Measurements from ENCODE around the gene ZNF609.

The ZNF609 gene

DNA sequence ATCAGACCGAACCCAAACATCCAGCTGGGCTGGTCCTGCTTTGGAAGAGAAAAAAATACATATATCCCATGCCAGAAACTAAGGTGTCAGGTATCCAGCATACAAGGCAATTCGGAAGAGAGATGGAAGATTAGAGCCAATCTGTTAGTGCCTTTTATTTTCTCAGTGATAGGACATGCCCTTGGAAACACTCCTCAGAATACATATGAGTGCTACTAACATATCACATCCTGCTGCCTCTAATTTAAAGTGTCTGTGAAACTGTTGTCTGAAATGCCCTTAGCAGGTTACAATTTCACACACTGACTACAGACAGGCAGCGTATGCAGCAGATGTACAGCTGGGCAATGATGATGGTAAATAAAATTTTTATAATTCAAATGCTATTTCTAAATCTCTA lies 236.1 kb downstream of the ZNF609 start:
- Histone ChIP-seq H3K27me3 (ENCODE audit: control insufficient read depth, insufficient read depth, low read length) (no peaks in the 10 kb centered on the region), H3K4me1 (ENCODE audit: control insufficient read depth, insufficient read depth, low read length) (peaks cover 32% of the 10 kb centered on the region), H3K4me3 (ENCODE audit: low read depth, low read length) (no peak overlapping the region), H3K36me3 (ENCODE audit: control insufficient read depth, insufficient read depth, low read length) (peaks cover 15% of the 10 kb centered on the region), H3K9me3 (ENCODE audit: control insufficient read depth, insufficient read depth, low read length) (no peaks in the 10 kb centered on the region), H3K9ac (ENCODE audit: low read depth, low read length) (no peak overlapping the region)

DNA sequence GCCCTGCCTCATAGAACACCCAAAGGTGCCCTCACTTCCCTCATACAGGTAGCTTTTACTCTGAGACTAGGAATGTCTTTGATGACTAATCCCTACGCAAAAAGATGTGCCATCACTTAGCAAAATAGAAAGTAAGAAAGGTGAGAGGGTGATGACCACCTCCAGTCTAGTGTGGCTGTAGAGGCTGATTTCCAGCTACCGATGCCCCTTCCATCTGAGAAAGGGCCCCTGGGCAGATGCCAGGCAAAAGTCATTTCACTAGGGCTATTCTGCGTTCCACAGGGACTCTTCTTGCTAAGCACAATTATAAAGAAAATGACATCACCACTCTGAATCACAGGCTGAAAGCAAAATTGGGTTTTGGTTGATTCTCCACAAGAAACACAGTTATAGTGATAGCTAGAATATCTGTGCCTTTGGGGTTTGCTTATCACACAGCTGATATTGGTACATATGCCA lies 237.6 kb downstream of the ZNF609 start:
- Histone ChIP-seq H3K4me3 (ENCODE audit: low read depth, low read length) (no peak overlapping the region), H3K9me3 (ENCODE audit: control insufficient read depth, insufficient read depth, low read length) (no peaks in the 10 kb centered on the region), H3K4me1 (ENCODE audit: control insufficient read depth, insufficient read depth, low read length) (peaks cover 32% of the 10 kb centered on the region), H3K9ac (ENCODE audit: low read depth, low read length) (no peak overlapping the region), H3K27me3 (ENCODE audit: control insufficient read depth, insufficient read depth, low read length) (no peaks in the 10 kb centered on the region), H3K36me3 (ENCODE audit: control insufficient read depth, insufficient read depth, low read length) (peaks cover 8% of the 10 kb centered on the region)

DNA sequence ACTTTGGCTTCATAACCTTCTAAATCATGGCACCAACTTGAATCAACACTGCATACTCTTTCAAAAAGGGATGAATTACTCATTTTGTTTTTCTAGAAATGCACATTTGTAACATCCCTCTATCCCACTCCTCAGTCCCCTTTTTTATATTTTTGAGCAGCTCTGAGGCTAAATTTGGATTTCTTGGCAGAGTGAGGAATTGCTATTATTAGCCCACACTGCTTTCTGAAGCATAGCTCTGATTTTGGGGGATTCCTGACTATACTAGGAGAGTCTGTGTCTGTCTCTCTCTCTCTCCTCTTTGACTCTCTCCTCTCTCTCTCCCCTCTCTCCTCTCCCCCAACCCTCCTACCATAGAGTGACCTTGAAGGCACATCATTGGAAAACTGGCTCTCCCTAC lies 238.4 kb downstream of the ZNF609 start:
- Histone ChIP-seq H3K4me3 (ENCODE audit: low read depth, low read length) (peak overlapping the region; percentile 70), H3K4me1 (ENCODE audit: control insufficient read depth, insufficient read depth, low read length) (peaks cover 36% of the 10 kb centered on the region), H3K9me3 (ENCODE audit: control insufficient read depth, insufficient read depth, low read length) (no peaks in the 10 kb centered on the region), H3K36me3 (ENCODE audit: control insufficient read depth, insufficient read depth, low read length) (peaks cover 8% of the 10 kb centered on the region), H3K9ac (ENCODE audit: low read depth, low read length) (no peak overlapping the region), H3K27me3 (ENCODE audit: control insufficient read depth, insufficient read depth, low read length) (no peaks in the 10 kb centered on the region)

DNA sequence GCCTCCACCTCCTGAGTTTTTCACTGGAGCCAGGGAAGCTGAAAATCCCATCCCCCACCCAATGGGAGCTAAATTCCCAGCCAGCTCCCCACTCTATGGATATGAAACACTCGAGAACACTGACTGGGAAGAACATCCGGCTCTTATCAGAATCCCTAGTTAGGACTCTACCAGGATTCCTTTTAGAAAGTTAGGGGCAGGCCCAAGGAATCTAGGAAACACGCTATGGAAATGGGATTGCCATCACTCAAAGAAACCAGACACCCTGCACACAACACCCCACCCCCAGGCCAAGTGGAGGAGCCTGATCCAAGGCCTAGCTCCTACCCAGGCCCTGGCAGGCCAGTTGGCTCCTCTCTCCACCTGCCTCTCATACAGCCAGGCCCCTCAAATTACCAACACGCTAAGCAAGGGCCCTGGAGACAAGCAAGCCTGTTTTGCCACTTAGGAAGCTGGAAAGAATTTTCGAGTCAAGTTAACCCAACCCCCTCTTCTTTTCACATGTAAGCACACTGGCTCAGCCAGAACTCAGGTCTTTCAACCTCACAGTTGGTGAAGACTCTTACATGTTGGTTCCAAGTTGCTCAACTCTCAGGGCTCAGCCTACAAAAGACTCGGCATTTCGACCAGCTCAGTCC lies 239.5 kb downstream of the ZNF609 start:
- no peaks in the 10 kb centered on the region for H3K27me3 ChIP-seq (ENCODE audit: control insufficient read depth, insufficient read depth, low read length)
- H3K4me1 ChIP-seq (ENCODE audit: control insufficient read depth, insufficient read depth, low read length) = peaks cover 36% of the 10 kb centered on the region
- peaks cover 8% of the 10 kb centered on the region for H3K36me3 ChIP-seq (ENCODE audit: control insufficient read depth, insufficient read depth, low read length)
- peak overlapping the region; percentile 77 for H3K9ac ChIP-seq (ENCODE audit: low read depth, low read length)
- no peaks in the 10 kb centered on the region for H3K9me3 ChIP-seq (ENCODE audit: control insufficient read depth, insufficient read depth, low read length)
- peak overlapping the region; percentile 70 for H3K4me3 ChIP-seq (ENCODE audit: low read depth, low read length)

DNA sequence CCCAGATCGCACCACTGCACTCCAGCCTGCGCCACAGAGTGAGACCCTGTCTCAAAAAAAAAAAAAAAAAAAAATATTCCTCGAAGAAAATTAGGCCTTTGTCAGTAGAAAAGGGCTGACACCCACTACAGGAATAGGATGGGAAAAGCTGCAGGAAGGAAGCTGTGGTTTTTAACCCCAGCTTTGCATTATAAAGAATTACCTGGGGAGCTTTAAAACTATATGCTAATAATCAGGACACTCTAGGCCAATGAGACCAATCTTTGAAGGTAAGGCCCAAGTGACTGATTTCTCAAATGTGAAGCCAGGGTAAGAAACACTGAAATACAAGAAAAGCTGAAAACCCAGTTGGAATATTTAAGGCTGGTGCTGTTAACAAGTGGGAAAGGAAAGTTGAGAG lies 240.7 kb downstream of the ZNF609 start:
- H3K4me1 ChIP-seq (ENCODE audit: control insufficient read depth, insufficient read depth, low read length) = peaks cover 31% of the 10 kb centered on the region
- peaks cover 4% of the 10 kb centered on the region for H3K36me3 ChIP-seq (ENCODE audit: control insufficient read depth, insufficient read depth, low read length)
- peak overlapping the region; percentile 70 for H3K4me3 ChIP-seq (ENCODE audit: low read depth, low read length)
- peak overlapping the region; percentile 77 for H3K9ac ChIP-seq (ENCODE audit: low read depth, low read length)
- no peaks in the 10 kb centered on the region for H3K9me3 ChIP-seq (ENCODE audit: control insufficient read depth, insufficient read depth, low read length)
- no peaks in the 10 kb centered on the region for H3K27me3 ChIP-seq (ENCODE audit: control insufficient read depth, insufficient read depth, low read length)

DNA sequence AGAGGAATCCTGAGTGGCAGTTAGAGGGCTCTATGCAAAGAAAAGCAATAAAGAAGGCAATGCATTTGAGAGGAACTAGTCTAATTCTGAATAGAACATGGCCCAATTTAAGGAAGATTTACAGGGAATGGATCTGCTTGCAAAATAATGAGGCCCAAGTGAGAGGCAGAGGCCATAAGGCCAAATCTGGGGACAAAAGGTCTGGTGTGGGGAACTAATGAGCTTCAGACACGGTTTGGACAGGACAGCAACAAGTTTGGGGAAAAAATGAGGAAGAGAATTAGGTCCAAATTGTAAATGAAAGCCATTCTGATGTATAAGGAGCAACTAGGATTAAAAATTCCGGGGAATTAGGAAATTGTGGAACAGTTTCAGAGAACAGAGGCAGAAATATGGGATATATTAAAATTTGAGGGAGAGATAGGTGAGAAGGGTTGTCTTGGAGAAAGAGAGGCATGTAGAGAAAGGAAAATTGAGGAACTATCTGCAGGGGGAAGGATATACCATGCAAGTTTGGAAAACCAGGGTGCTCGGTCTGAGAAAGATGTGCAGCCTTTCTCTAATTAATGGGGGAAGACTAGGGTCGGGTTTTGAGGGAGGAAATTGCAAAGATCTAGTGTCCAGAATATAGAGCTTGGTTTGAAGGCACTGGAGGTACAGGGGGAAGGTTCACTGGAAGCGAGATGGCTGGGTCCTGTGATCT lies 241.3 kb downstream of the ZNF609 start:
- H3K9ac ChIP-seq (ENCODE audit: low read depth, low read length) = peak overlapping the region; percentile 58
- peaks cover 27% of the 10 kb centered on the region for H3K4me1 ChIP-seq (ENCODE audit: control insufficient read depth, insufficient read depth, low read length)
- H3K27me3 ChIP-seq (ENCODE audit: control insufficient read depth, insufficient read depth, low read length) = no peaks in the 10 kb centered on the region
- H3K36me3 ChIP-seq (ENCODE audit: control insufficient read depth, insufficient read depth, low read length) = peaks cover 4% of the 10 kb centered on the region
- peak overlapping the region; percentile 70 for H3K4me3 ChIP-seq (ENCODE audit: low read depth, low read length)
- no peaks in the 10 kb centered on the region for H3K9me3 ChIP-seq (ENCODE audit: control insufficient read depth, insufficient read depth, low read length)

DNA sequence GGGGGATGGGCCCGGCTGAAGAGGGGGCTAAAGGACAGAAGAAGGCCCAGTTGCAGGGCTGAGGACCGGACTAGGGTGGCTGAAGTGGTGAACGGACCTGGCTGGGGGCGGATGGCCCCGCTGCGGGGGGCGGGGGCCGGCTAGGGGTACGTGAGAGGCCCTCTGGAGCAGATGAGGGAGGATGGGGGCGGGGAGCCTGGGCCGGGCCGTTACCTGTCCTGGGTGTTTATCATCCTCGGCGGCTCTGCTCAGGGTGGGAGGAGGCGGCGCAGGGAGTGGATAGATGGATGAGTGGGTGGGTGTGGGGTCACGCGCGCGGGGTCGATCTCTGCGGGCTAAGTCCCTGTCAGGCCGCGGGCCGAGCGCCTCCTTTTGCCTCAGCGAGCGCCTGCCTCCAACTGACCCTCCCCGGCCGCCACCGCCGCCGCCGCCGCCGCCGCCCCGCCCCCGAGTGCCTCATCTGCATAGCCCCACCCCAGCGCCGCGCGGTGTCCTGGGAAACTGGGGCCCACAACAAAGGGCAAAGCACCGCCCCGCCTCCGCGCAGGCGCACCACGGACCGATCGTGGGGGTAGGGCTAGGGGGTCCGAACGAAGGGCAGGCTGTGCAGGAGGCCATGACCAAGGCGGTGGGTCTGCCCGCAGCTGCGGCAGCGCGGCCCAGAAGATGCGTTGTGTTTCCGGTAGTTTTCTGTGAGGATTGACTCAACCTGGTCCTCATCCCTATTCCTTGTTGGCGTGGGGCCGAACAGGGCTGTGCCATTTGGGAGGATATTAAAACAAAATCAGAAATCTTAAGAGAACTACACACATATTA lies 242.6 kb downstream of the ZNF609 start:
- peak overlapping the region; percentile 58 for H3K9ac ChIP-seq (ENCODE audit: low read depth, low read length)
- peaks cover 21% of the 10 kb centered on the region for H3K4me1 ChIP-seq (ENCODE audit: control insufficient read depth, insufficient read depth, low read length)
- H3K27me3 ChIP-seq (ENCODE audit: control insufficient read depth, insufficient read depth, low read length) = no peaks in the 10 kb centered on the region
- peaks cover 4% of the 10 kb centered on the region for H3K36me3 ChIP-seq (ENCODE audit: control insufficient read depth, insufficient read depth, low read length)
- H3K4me3 ChIP-seq (ENCODE audit: low read depth, low read length) = peak overlapping the region; percentile 70
- H3K9me3 ChIP-seq (ENCODE audit: control insufficient read depth, insufficient read depth, low read length) = no peaks in the 10 kb centered on the region

DNA sequence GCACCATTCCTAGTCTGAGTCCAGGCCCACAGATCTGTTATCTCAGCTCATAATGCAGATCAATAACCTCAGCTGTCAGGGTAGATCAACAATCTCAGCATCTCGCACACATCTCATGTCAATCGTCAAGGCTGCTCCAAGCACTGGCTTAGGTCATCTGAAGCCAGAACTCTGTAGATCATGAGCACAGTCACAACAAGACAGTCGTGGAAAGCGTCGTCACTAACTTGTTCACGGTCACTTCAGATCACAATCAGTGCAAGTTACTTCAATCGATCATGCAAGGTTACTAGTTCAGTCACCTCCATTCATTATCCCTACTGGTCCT lies 243.2 kb downstream of the ZNF609 start:
- Histone ChIP-seq H3K9me3 (ENCODE audit: control insufficient read depth, insufficient read depth, low read length) (no peaks in the 10 kb centered on the region), H3K4me3 (ENCODE audit: low read depth, low read length) (peak overlapping the region; percentile 35), H3K4me1 (ENCODE audit: control insufficient read depth, insufficient read depth, low read length) (peaks cover 15% of the 10 kb centered on the region), H3K27me3 (ENCODE audit: control insufficient read depth, insufficient read depth, low read length) (no peaks in the 10 kb centered on the region), H3K9ac (ENCODE audit: low read depth, low read length) (peak overlapping the region; percentile 29), H3K36me3 (ENCODE audit: control insufficient read depth, insufficient read depth, low read length) (peaks cover 4% of the 10 kb centered on the region)

DNA sequence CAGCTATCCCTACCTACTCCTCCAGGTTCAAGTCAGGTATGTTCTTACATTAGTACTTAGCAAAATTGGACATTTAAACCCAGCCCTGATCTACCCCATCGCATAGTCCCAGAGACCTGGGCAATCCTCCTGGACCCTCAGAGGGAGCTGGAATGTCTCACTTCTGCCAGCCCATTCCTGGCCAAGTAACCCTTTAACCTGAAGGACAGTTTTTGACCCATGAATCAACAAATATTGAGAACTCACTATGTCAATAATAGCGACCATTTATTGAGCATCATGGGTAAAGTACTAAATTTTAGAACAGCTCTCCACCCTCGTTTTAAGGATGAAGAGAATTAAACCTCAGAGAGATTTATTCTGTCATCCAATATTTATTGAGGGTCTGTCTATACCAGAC lies 244.6 kb downstream of the ZNF609 start:
- Histone ChIP-seq H3K9me3 (ENCODE audit: control insufficient read depth, insufficient read depth, low read length) (no peaks in the 10 kb centered on the region), H3K27me3 (ENCODE audit: control insufficient read depth, insufficient read depth, low read length) (no peaks in the 10 kb centered on the region), H3K36me3 (ENCODE audit: control insufficient read depth, insufficient read depth, low read length) (peaks cover 4% of the 10 kb centered on the region), H3K4me1 (ENCODE audit: control insufficient read depth, insufficient read depth, low read length) (peaks cover 7% of the 10 kb centered on the region), H3K9ac (ENCODE audit: low read depth, low read length) (no peak overlapping the region), H3K4me3 (ENCODE audit: low read depth, low read length) (no peak overlapping the region)

DNA sequence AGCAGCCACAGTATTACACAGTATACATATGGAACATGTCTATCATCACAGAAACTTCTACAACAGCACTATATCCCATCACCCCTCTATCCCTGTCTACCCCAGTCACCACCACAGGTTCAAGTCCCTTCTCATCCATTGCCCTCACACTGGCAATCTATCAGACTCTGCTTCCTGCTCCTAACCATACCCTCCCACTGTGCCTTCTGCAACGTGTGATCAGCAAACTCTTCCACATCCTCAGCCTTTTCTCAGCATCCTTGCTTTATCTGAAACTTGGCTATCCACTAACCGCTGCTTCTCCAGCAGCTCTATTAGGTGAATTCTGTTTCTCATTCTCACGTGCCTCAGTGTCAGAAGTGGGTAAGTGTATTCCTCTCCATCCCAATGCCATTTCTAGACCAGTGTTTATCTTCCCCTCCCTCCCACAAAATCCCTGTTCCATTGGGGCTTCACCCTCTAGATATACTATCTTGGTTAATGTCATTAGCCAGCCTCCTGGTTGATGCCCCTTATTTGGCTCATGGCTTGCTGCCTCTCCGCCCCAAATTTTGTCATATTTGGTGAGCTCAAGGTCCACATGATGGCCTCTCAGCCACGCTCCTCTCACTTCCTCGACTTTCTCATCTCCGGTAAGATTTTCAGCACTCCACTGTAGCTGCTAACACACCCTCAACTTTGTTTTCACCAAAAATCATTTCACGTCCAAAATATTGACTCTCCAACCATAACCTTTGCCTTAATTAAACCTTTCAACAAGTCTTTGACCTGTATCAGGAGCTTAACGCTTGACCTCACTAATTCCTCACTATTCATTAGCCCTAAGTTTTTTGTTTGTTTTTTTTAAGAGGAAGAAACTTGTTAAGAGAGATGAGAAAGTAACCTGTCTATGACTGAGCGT lies 245.9 kb downstream of the ZNF609 start:
- Histone ChIP-seq H3K36me3 (ENCODE audit: control insufficient read depth, insufficient read depth, low read length) (peaks cover 7% of the 10 kb centered on the region), H3K27me3 (ENCODE audit: control insufficient read depth, insufficient read depth, low read length) (no peaks in the 10 kb centered on the region), H3K9me3 (ENCODE audit: control insufficient read depth, insufficient read depth, low read length) (no peaks in the 10 kb centered on the region), H3K9ac (ENCODE audit: low read depth, low read length) (no peak overlapping the region), H3K4me1 (ENCODE audit: control insufficient read depth, insufficient read depth, low read length) (peaks cover 6% of the 10 kb centered on the region), H3K4me3 (ENCODE audit: low read depth, low read length) (no peak overlapping the region)

Data from iPS-15b (cell line).